KMS-11 (cell line): ENCODE measurements around the gene IVL.
A peak's percentile ranks its signal among the peaks of the same experiment; 100 is the strongest.

Source experiments
- H2AFZ ChIP-seq: fragments of 200-600 bp; sonication (generic); 2 replicates; pipeline ENCODE4 v1.6.1; 2016; ENCODE audit warnings: antibody characterized with exemption, mixed run types, low read depth
- H3K27ac ChIP-seq: fragments of 200-600 bp; sonication (generic); 2 replicates; pipeline ENCODE4 v1.6.1; 2016; ENCODE audit warnings: mild to moderate bottlenecking, mixed run types
- H3K27me3 ChIP-seq: fragments of 200-600 bp; sonication (generic); 2 replicates; pipeline ENCODE4 v1.6.1; 2017; ENCODE audit warnings: mild to moderate bottlenecking, low read depth, mixed run types, moderate library complexity; ENCODE audit not compliant: insufficient read depth
- H3K36me3 ChIP-seq: fragments of 200-600 bp; sonication (generic); 2 replicates; pipeline ENCODE4 v1.6.1; 2017; ENCODE audit warnings: mild to moderate bottlenecking, mixed run types; ENCODE audit not compliant: insufficient read depth
- H3K4me1 ChIP-seq: fragments of 200-600 bp; sonication (generic); 2 replicates; pipeline ENCODE4 v1.6.1; 2016; ENCODE audit warnings: mild to moderate bottlenecking, low read depth, mixed run types; ENCODE audit not compliant: poor library complexity, severe bottlenecking
- H3K4me2 ChIP-seq: fragments of 200-600 bp; sonication (generic); 2 replicates; pipeline ENCODE4 v1.7.0; 2016; ENCODE audit warnings: mild to moderate bottlenecking, mixed run types
- H3K4me3 ChIP-seq: fragments of 200-600 bp; sonication (generic); IDR thresholded peaks from 2 replicates; pipeline ENCODE4 v1.6.1; 2017; ENCODE audit warnings: low read depth, low read length, mixed read lengths; ENCODE audit not compliant: insufficient read depth
- H3K79me2 ChIP-seq: fragments of 200-600 bp; sonication (generic); 2 replicates; pipeline ENCODE4 v1.6.1; 2016; ENCODE audit warnings: low read depth, mixed run types; ENCODE audit not compliant: insufficient read depth
- H3K9ac ChIP-seq: fragments of 200-600 bp; sonication (generic); 2 replicates; pipeline ENCODE4 v1.6.1; 2016; ENCODE audit warnings: mild to moderate bottlenecking, mixed run types
- H4K20me1 ChIP-seq: fragments of 200-600 bp; sonication (generic); 2 replicates; pipeline ENCODE4 v1.6.1; 2016; ENCODE audit warnings: mild to moderate bottlenecking, mixed run types; ENCODE audit not compliant: insufficient read depth
- TF ChIP-seq, protein P1 (sequence below): fragments of 200-600 bp; sonication (generic); conservative IDR thresholded peaks from 2 replicates; pipeline ENCODE4 v1.6.1; 2017; ENCODE audit warnings: low read depth, mild to moderate bottlenecking, antibody characterized with exemption, low read length, moderate library complexity, mixed read lengths

IVL gene

DNA sequence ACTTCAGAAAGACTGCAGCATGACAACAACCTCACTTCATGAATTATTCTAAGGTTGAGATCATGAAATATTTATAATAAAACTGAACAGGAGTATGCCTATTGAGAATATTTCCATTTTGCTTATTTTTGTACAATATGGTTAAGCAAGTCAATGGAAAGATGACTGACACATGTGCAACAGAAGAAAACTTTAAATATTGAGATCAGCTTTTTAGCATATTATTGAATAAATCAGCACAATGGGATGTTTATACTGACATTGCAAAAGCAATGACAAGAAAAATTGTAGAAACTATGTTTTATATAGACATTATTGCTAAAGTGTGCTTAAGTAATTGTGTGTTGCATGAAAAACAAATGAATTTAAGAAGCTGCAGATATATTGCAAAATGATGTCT, 43.9 kb upstream of the IVL start:
- no peaks in the 10 kb centered on the region for H3K79me2 ChIP-seq
- H3K27me3 ChIP-seq: no peaks in the 10 kb centered on the region
- H3K9ac ChIP-seq: no peak overlapping the region
- H3K4me1 ChIP-seq: no peaks in the 10 kb centered on the region
- TF ChIP-seq, protein P1, sequence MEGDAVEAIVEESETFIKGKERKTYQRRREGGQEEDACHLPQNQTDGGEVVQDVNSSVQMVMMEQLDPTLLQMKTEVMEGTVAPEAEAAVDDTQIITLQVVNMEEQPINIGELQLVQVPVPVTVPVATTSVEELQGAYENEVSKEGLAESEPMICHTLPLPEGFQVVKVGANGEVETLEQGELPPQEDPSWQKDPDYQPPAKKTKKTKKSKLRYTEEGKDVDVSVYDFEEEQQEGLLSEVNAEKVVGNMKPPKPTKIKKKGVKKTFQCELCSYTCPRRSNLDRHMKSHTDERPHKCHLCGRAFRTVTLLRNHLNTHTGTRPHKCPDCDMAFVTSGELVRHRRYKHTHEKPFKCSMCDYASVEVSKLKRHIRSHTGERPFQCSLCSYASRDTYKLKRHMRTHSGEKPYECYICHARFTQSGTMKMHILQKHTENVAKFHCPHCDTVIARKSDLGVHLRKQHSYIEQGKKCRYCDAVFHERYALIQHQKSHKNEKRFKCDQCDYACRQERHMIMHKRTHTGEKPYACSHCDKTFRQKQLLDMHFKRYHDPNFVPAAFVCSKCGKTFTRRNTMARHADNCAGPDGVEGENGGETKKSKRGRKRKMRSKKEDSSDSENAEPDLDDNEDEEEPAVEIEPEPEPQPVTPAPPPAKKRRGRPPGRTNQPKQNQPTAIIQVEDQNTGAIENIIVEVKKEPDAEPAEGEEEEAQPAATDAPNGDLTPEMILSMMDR: no peak
- no peaks in the 10 kb centered on the region for H3K36me3 ChIP-seq
- H2AFZ ChIP-seq: no peak overlapping the region
- H3K4me2 ChIP-seq: no peak overlapping the region
- H4K20me1 ChIP-seq: no peaks in the 10 kb centered on the region
- no peak overlapping the region for H3K4me3 ChIP-seq
- no peak overlapping the region for H3K27ac ChIP-seq

DNA sequence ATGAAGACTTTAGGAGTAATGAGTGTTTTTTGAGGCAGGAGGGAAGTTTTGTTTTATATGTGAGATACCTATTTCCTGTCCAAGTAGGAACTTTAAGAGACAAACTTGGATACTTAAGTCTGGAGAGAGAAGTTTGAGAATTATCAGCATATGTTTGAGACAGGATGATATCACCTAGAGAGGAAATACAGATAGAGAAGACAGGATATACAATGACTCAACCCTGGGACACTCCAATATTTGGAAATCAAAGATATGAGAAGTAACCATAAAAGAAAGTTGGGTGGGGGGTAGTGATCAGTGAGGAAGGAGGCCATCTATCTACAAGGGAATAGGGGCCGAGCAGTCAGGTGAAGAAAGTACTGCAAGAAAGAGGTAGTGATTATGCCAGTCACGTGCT, 42.0 kb upstream of the IVL start:
- no peak overlapping the region for H3K9ac ChIP-seq
- no peak overlapping the region for H3K27ac ChIP-seq
- no peaks in the 10 kb centered on the region for H3K4me1 ChIP-seq
- H3K27me3 ChIP-seq: no peaks in the 10 kb centered on the region
- no peaks in the 10 kb centered on the region for H3K36me3 ChIP-seq
- no peak overlapping the region for H2AFZ ChIP-seq
- TF ChIP-seq, protein P1: no peak
- H3K4me2 ChIP-seq: no peak overlapping the region
- H3K4me3 ChIP-seq: no peak overlapping the region
- no peaks in the 10 kb centered on the region for H4K20me1 ChIP-seq
- no peaks in the 10 kb centered on the region for H3K79me2 ChIP-seq

GRCh38 chr1:152869808-152870419, 38.4 kb upstream of the IVL start:
- H3K4me1 ChIP-seq: no peaks in the 10 kb centered on the region
- TF ChIP-seq, protein P1: peak; percentile 84
- no peaks in the 10 kb centered on the region for H4K20me1 ChIP-seq
- no peak overlapping the region for H3K4me3 ChIP-seq
- no peak overlapping the region for H3K9ac ChIP-seq
- no peak overlapping the region for H3K4me2 ChIP-seq
- H3K79me2 ChIP-seq: no peaks in the 10 kb centered on the region
- H2AFZ ChIP-seq: no peak overlapping the region
- H3K27ac ChIP-seq: no peak overlapping the region
- H3K27me3 ChIP-seq: no peaks in the 10 kb centered on the region
- H3K36me3 ChIP-seq: no peaks in the 10 kb centered on the region

DNA sequence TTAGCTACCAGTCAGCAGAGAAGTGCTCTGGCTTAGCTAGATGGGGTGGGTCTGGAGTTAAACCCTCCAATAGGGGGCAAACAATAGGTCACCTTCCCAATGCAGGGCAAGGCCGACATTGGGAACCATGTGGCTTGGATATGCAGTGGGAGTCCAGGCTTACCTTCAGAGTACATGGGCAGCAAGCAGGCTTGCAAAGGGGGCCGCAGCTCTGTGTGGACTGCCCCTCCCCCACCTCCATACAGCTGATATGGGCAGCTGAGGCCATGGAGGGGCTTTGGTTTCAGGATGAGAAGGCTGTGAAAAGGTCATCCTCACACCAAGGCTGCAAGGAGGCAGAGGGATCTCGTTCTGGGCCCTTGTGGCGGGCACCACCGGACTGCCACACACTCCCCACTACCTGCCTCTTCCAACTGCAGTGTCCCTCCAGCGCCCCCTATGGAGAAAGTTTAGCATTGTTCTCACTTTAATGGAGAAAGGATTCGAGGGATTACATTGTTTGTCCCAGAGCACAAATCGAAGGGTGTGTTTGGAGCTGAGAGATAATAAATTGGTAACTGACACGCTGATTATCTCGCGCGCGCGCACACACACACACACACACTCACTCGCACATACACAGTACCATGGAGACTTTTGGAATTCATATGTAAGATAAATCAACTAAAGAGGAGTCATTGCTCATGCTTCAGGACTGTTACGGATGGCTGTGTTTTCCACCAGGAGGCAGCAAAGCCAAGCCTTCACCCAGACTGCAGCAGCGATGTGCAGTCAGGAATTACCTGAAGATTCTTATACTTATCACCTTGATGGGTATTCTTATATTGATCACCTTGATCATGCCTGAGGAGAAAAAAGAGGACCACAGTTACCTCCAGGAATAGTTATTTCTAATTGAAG, 37.3 kb upstream of the IVL start:
- no peaks in the 10 kb centered on the region for H4K20me1 ChIP-seq
- no peak overlapping the region for H3K27ac ChIP-seq
- no peaks in the 10 kb centered on the region for H3K79me2 ChIP-seq
- H3K4me3 ChIP-seq: no peak overlapping the region
- no peaks in the 10 kb centered on the region for H3K4me1 ChIP-seq
- no peaks in the 10 kb centered on the region for H3K36me3 ChIP-seq
- no peak overlapping the region; the same call in 1 of the 2 replicates for H2AFZ ChIP-seq
- no peak overlapping the region for H3K9ac ChIP-seq
- H3K27me3 ChIP-seq: no peaks in the 10 kb centered on the region
- TF ChIP-seq, protein P1: peak; percentile 96
- H3K4me2 ChIP-seq: no peak overlapping the region
